IMR-90 (cell line): ENCODE measurements around the gene SH3GLB2. TPM values are rescaled to one million over a fixed set of nuclear protein-coding genes. Genes with fewer than 3 reads are reported as not detected.

Source experiments
- ATAC-seq: fragments of 200-7000 bp; cut with Tn5 transposase; 2 replicates; pipeline ENCODE4 v1.9.1; 2020; ENCODE audit warnings: low read depth, mild to moderate bottlenecking, moderate library complexity
- BruUV-seq: library from RNA; stranded (reverse); fragments of 400-500 nt; replicated peaks from 2 replicates; lab custom pipeline; 2021; lab: Mats Ljungman, UMichigan
- CTCF ChIA-PET: fragments of 300-600 bp; formaldehyde crosslinking; extraction: SDS; loops from one replicate; lab custom pipeline; 2021; ENCODE audit warnings: antibody characterized with exemption; lab: Yijun Ruan, JAX
- POLR2A ChIA-PET: fragments of 300-600 bp; sonication (Branson Sonifier 250); formaldehyde crosslinking; loops from one replicate; lab custom pipeline; 2022; ENCODE audit warnings: antibody characterized with exemption; ENCODE audit not compliant: unreplicated experiment; lab: Charles Lee
- DNase-seq: peaks from one replicate; pipeline ENCODE4 v3.0.0; 2013
- H2AFZ ChIP-seq: replicated peaks from 2 replicates; pipeline ENCODE3; 2013; ENCODE audit warnings: low read length, mild to moderate bottlenecking; ENCODE audit not compliant: poor library complexity
- H2AK5ac ChIP-seq: 2 replicates; pipeline ENCODE4 v1.6.1; 2013; ENCODE audit warnings: low read depth, low read length, inconsistent platforms
- H2AK9ac ChIP-seq: replicated peaks from 2 replicates; pipeline ENCODE3; 2013; ENCODE audit warnings: mild to moderate bottlenecking, low read depth, low read length, moderate library complexity; ENCODE audit not compliant: poor library complexity
- H2BK120ac ChIP-seq: 2 replicates; pipeline ENCODE4 v1.6.1; 2013; ENCODE audit warnings: low read depth, low read length, inconsistent platforms
- H2BK15ac ChIP-seq: 3 replicates; pipeline ENCODE4 v1.6.1; 2013; ENCODE audit warnings: low read depth, low read length, inconsistent platforms
- H2BK20ac ChIP-seq: 2 replicates; pipeline ENCODE4 v1.6.1; 2013; ENCODE audit warnings: low read depth, mild to moderate bottlenecking, inconsistent platforms, low read length, moderate library complexity
- H2BK5ac ChIP-seq: 2 replicates; pipeline ENCODE4 v1.6.1; 2013; ENCODE audit warnings: mild to moderate bottlenecking, low read depth, low read length, inconsistent platforms; ENCODE audit not compliant: poor library complexity, severe bottlenecking
- H3K14ac ChIP-seq: replicated peaks from 2 replicates; pipeline ENCODE4 v1.6.1; 2013; ENCODE audit warnings: low read depth, low read length, inconsistent platforms
- H3K18ac ChIP-seq: 2 replicates; pipeline ENCODE4 v1.6.1; 2013; ENCODE audit warnings: low read depth, low read length, control low read depth
- H3K23ac ChIP-seq: 2 replicates; pipeline ENCODE4 v1.6.1; 2013; ENCODE audit warnings: low read depth, low read length, inconsistent platforms
- H3K27ac ChIP-seq: 2 replicates; pipeline ENCODE4 v1.5.1; 2013; ENCODE audit warnings: mild to moderate bottlenecking, control low read depth, low read length; ENCODE audit not compliant: insufficient read depth
- H3K27me3 ChIP-seq: 2 replicates; pipeline ENCODE4 v1.6.1; 2013; ENCODE audit warnings: low read length; ENCODE audit not compliant: control insufficient read depth, insufficient read depth
- H3K36me3 ChIP-seq: 2 replicates; pipeline ENCODE4 v1.6.1; 2013; ENCODE audit warnings: low read length, mixed read lengths; ENCODE audit not compliant: control insufficient read depth, insufficient read depth
- H3K4ac ChIP-seq: 2 replicates; pipeline ENCODE4 v1.6.1; 2013; ENCODE audit warnings: low read depth, low read length, inconsistent platforms
- H3K4me1 ChIP-seq: 2 replicates; pipeline ENCODE4 v1.6.1; 2013; ENCODE audit warnings: low read length, mixed read lengths; ENCODE audit not compliant: control insufficient read depth, insufficient read depth
- H3K4me2 ChIP-seq: 2 replicates; pipeline ENCODE4 v1.6.1; 2013; ENCODE audit warnings: low read depth, mild to moderate bottlenecking, control low read depth, low read length, moderate library complexity
- H3K4me3 ChIP-seq: 2 replicates; pipeline ENCODE4 v1.5.1; 2013; ENCODE audit warnings: low read depth, mild to moderate bottlenecking, control low read depth, low read length, moderate library complexity; ENCODE audit not compliant: insufficient read depth
- H3K56ac ChIP-seq: 2 replicates; pipeline ENCODE4 v1.6.1; 2013; ENCODE audit warnings: low read length, inconsistent platforms; ENCODE audit not compliant: insufficient read depth; ENCODE audit errors: extremely low read depth
- H3K79me1 ChIP-seq, 2 experiments: 2 replicates each; pipeline ENCODE4 v1.6.1; 2013; ENCODE audit warnings: low read length in 2 of 2, inconsistent platforms in 1 of 2, low read depth in 1 of 2
- H3K9ac ChIP-seq: 2 replicates; pipeline ENCODE4 v1.6.1; 2013; ENCODE audit warnings: low read depth, low read length, control low read depth
- H3K9me1 ChIP-seq: 2 replicates; pipeline ENCODE4 v1.6.1; 2013; ENCODE audit warnings: low read length, inconsistent platforms; ENCODE audit not compliant: insufficient read depth
- H3K9me3 ChIP-seq: 2 replicates; pipeline ENCODE4 v1.6.1; 2013; ENCODE audit warnings: low read length; ENCODE audit not compliant: control insufficient read depth, insufficient read depth
- H4K20me1 ChIP-seq: 2 replicates; pipeline ENCODE4 v1.6.1; 2013; ENCODE audit warnings: low read length, inconsistent platforms; ENCODE audit not compliant: insufficient read depth
- H4K5ac ChIP-seq: 2 replicates; pipeline ENCODE4 v1.6.1; 2013; ENCODE audit warnings: mild to moderate bottlenecking, low read depth, low read length, control low read depth
- H4K8ac ChIP-seq, 2 experiments: 2 replicates each; pipeline ENCODE4 v1.6.1; 2013; ENCODE audit warnings: low read depth in 2 of 2, low read length in 2 of 2, control low read depth in 1 of 2, inconsistent platforms in 1 of 2
- H4K91ac ChIP-seq: 2 replicates; pipeline ENCODE4 v1.6.1; 2013; ENCODE audit warnings: low read depth, low read length, inconsistent platforms; ENCODE audit not compliant: insufficient read depth
- CHD1 ChIP-seq: IDR thresholded peaks from 2 replicates; pipeline ENCODE4 v1.6.1; 2012; ENCODE audit warnings: low read depth, low read length, improper control_type of control experiment
- MAZ ChIP-seq: IDR thresholded peaks from 2 replicates; pipeline ENCODE4 v1.6.1; 2012; ENCODE audit warnings: low read depth, mild to moderate bottlenecking, low read length, improper control_type of control experiment, moderate library complexity, borderline replicate concordance
- RCOR1 ChIP-seq: IDR thresholded peaks from 2 replicates; pipeline ENCODE4 v1.6.1; 2012; ENCODE audit warnings: mild to moderate bottlenecking, low read length, improper control_type of control experiment; ENCODE audit not compliant: insufficient replicate concordance
- RFX5 ChIP-seq: IDR thresholded peaks from 2 replicates; pipeline ENCODE4 v1.8.0; 2012; ENCODE audit warnings: low read depth, mild to moderate bottlenecking, low read length, moderate library complexity
- WGBS, 2 experiments: methylation state at CpG; one replicate each; pipeline versions ENCODE4 v1.1.5 to v1.1.7; 2013; ENCODE audit warnings: missing lambda C conversion rate in 2 of 2; ENCODE audit not compliant: insufficient read length in 1 of 2; ENCODE audit errors: extremely low coverage in 2 of 2; 5-methylcytosine and 5-hydroxymethylcytosine counted together
- dilution Hi-C: fragments of 300-500 bp; cut with HindIII; formaldehyde crosslinking; loops from one replicate; pipeline ENCODE4 v1.14.3; 2018; ENCODE audit warnings: low sequenced_read_pairs; ENCODE audit not compliant: unreplicated experiment
- in situ Hi-C: fragments of 300-500 bp; cut with MboI; formaldehyde crosslinking; loops from 3 replicates; pipeline ENCODE4 v1.14.3; 2019; ENCODE audit warnings: low sequenced_read_pairs, inconsistent platforms, mixed read lengths
- intact Hi-C: fragments of 100-400 bp; cut with micrococcal nuclease; formaldehyde crosslinking; loops from 2 replicates; pipeline ENCODE4 v1.10.0; 2022
- polyA plus RNA-seq, 3 experiments: library from polyadenylated mRNA; depleted of rRNA; stranded (reverse); fragments of >200 nt; gene quantifications; 2 replicates each; pipeline ENCODE4 v1.2.3, GENCODE V29; 2012; ENCODE audit warnings: low replicate concordance in 1 of 3
- total RNA-seq: library from RNA; depleted of rRNA; stranded (reverse); fragments of >200 nt; gene quantifications from 2 replicates; pipeline ENCODE4 v1.2.3, GENCODE V29; 2012
- TF ChIP-seq, protein P1 (sequence below): conservative IDR thresholded peaks from 2 replicates; pipeline ENCODE4 v1.5.1; 2012; ENCODE audit warnings: mild to moderate bottlenecking, low read depth, low read length, improper control_type of control experiment

Gene SH3GLB2
- total and polyA plus RNA-seq, 2 of the 4 experiments (the other 2 are of a cell fraction): 36.4 to 68.4 TPM

DNA sequence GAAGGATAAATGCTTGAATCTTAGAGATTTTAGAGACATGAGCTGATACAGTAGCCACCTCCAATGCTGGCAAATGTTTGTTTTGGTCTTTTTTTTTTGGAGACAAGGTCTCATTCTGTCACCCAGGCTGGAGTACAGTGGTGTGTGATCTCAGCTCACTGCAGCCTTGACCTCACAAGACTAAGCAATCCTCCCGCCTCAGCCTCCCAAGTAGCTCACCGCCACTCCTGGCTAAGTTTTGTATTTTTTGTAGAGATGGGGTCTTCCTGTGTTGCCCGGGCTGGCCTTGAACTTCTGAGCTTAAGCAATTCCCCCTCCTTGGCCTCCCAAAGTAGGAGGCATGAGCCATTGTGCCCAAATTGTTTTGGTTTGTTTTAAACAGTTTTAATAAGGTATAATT is 46.0 kb upstream of the SH3GLB2 start:
- H4K5ac ChIP-seq: no peak overlapping the region
- H3K4me1 ChIP-seq: no peaks in the 10 kb centered on the region
- 0 out of 2 replicates have a peak, but pooled peaks cover 6% of the 10 kb centered on the region for H3K9me1 ChIP-seq
- H3K18ac ChIP-seq: no peak overlapping the region
- no peak for ATAC-seq
- H4K8ac ChIP-seq: no peak overlapping the region
- no TSS peak for BruUV-seq
- no peak overlapping the region for H3K9ac ChIP-seq
- no peaks in the 10 kb centered on the region for H3K9me3 ChIP-seq
- ChIA-PET CTCF (no interaction called here), POLR2A (no interaction called here)
- H2BK15ac ChIP-seq: no peak overlapping the region
- TF ChIP-seq MAZ (no peak), CHD1 (no peak), RCOR1 (no peak), RFX5 (no peak)
- TF ChIP-seq, protein P1, sequence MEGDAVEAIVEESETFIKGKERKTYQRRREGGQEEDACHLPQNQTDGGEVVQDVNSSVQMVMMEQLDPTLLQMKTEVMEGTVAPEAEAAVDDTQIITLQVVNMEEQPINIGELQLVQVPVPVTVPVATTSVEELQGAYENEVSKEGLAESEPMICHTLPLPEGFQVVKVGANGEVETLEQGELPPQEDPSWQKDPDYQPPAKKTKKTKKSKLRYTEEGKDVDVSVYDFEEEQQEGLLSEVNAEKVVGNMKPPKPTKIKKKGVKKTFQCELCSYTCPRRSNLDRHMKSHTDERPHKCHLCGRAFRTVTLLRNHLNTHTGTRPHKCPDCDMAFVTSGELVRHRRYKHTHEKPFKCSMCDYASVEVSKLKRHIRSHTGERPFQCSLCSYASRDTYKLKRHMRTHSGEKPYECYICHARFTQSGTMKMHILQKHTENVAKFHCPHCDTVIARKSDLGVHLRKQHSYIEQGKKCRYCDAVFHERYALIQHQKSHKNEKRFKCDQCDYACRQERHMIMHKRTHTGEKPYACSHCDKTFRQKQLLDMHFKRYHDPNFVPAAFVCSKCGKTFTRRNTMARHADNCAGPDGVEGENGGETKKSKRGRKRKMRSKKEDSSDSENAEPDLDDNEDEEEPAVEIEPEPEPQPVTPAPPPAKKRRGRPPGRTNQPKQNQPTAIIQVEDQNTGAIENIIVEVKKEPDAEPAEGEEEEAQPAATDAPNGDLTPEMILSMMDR: no peak
- intact Hi-C loops (no loop called here), in situ Hi-C loops (no loop called here), dilution Hi-C loops (no loop called here)
- H2BK120ac ChIP-seq: no peak overlapping the region
- no peak overlapping the region for H2BK5ac ChIP-seq
- H2AK5ac ChIP-seq: no peak overlapping the region
- no peak overlapping the region for H4K91ac ChIP-seq
- no peaks in the 10 kb centered on the region for H3K27me3 ChIP-seq
- no CpG with 5 or more reads among the region's 3 CpGs for WGBS, 2 experiments
- H3K4me2 ChIP-seq: no peak overlapping the region
- no peaks in the 10 kb centered on the region for H3K79me1 ChIP-seq
- no peak overlapping the region for H3K27ac ChIP-seq
- no peak overlapping the region for H3K14ac ChIP-seq
- H3K23ac ChIP-seq: no peak overlapping the region
- no peak overlapping the region for H3K4ac ChIP-seq
- H4K20me1 ChIP-seq: no peaks in the 10 kb centered on the region
- H3K36me3 ChIP-seq: no peaks in the 10 kb centered on the region; the same call in 1 of the 2 replicates
- H2AK9ac ChIP-seq: no peak overlapping the region
- no peak for DNase-seq
- no peak overlapping the region for H3K4me3 ChIP-seq
- no peak overlapping the region for H2AFZ ChIP-seq
- H3K56ac ChIP-seq: no peak overlapping the region
- no peak overlapping the region for H2BK20ac ChIP-seq
